GM20000 (cell line): ENCODE measurements around the gene HDAC4.

Source experiments
- DNase-seq: peaks from one replicate; pipeline ENCODE4 v3.0.0; 2012; ENCODE audit warnings: low spot score
- TF ChIP-seq, protein P1 (sequence below): IDR thresholded peaks from 2 replicates; pipeline ENCODE4 v1.5.1; 2012; ENCODE audit warnings: mild to moderate bottlenecking, control low read depth; ENCODE audit errors: extremely low read depth, missing control alignments

HDAC4 gene

DNA sequence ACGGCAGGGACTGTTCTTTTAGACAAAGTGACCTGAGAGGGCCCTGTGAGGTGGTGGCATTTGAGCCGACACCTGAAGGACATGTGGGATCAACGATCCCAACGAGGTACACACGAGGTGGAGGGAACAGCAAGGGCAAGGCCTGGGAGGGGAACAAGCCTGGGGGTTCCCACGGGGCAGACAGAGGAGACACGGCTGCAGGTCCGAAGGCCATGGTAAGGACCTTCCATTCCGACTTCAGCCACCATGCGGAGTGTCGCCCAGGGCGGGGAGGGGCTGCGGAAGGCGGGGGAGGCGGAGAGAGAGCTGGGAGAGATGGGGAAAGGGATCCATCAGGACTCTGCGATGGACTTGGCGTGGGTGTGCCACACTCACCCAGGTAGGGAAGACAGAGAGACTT is 151.8 kb downstream of the HDAC4 start:
- no peak for DNase-seq
- TF ChIP-seq, protein P1, sequence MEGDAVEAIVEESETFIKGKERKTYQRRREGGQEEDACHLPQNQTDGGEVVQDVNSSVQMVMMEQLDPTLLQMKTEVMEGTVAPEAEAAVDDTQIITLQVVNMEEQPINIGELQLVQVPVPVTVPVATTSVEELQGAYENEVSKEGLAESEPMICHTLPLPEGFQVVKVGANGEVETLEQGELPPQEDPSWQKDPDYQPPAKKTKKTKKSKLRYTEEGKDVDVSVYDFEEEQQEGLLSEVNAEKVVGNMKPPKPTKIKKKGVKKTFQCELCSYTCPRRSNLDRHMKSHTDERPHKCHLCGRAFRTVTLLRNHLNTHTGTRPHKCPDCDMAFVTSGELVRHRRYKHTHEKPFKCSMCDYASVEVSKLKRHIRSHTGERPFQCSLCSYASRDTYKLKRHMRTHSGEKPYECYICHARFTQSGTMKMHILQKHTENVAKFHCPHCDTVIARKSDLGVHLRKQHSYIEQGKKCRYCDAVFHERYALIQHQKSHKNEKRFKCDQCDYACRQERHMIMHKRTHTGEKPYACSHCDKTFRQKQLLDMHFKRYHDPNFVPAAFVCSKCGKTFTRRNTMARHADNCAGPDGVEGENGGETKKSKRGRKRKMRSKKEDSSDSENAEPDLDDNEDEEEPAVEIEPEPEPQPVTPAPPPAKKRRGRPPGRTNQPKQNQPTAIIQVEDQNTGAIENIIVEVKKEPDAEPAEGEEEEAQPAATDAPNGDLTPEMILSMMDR, result no peak

DNA sequence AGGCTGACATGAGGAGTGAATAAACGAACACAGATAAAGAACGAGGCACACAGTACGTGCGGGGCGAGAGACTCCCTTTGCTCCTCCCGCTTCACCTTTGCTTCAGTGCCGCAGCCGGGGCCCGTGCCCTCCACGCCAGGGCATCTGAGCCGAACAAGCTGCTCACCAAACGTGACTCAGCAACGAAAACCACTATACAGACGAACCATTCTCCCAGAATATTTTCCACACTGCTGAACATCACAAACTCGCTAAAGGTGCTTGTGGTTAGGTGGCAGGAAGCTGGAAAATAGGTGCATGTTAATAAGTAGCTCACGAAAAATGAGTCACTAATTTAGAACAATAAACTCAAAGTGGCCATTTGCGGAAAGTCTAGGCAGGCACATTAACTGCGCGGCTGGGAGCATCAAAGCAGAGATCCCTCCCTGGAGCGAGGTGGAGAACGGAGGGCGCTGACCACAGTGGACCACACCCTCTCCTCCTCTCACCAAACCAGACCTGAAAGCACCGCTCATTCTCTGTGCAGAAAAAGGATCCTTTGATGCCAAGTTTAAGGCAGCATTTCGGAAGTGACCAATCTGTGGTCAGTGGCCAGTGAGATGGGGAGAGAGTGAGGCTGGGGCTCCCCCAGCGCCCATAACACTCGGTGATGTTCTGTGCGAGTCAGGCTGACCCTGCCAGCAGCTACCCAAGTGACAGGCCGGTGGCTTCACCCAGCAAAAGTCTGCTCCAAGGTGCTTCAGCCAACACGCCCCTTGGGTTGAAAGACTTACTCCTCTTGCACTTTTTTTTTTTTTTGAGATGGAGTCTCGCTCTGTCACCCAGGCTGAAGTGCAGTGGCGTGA is 153.2 kb downstream of the HDAC4 start:
- no peak for DNase-seq
- TF ChIP-seq, protein P1, result no peak

DNA sequence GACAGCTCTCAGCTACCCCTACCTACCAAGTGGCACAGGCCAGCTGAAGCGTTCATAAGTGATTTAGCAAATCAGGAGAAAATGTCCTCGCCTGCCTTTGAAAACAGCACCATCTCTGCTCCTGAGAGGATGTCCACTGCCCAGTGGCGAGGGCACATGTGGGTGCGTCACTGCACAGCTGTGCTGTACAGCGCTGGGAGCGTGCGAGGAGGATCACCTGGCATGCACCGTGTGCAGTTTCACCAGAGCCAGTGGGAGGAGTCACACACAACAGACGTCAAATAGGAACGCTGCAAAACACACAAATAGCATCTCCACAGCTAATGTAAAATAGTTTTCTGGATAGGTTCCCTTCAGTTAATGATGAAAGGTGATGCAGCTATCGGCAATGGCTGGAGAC is 154.1 kb downstream of the HDAC4 start:
- TF ChIP-seq, protein P1, result no peak
- no peak for DNase-seq

DNA sequence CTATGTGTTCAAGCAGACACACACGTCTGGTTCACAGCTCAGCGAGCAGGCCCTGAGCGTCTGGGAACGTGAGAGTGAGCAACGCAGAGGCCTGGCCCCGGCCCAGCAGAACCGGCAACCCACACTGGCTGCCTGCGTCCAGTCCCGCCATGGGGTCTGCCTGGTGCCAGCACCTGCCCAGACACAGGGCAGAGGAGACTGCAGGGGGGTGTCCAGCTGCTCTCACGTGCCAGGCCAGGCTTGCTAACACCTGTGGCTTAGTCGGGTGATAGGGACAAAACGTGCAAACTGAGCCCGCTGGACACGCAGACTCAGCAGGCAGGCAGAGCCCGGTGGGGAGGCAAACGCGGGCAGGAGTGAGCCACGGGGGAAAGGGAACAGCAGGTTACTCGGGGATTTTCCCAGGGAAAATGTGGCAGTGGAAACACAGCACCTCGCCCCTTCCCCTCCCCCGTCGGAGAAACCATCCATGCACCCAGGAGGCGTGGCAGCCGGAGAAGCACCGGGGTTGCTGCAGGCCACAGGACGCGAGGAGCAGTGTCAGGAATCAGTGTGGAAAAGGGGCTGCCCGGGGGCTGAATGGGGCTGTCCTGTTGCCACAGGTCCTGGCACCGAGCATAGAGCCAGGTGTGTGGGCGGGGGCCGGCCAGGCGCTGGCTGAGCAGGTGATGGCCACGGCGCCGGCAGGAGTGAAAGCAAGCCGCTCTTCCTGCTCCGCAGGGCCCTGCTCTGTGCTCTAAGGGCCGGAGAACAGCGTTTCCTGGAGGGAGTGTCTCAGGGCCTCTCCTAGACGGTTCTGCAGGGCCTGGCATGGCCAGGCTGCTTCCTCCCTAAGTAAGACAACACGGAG is 154.7 kb downstream of the HDAC4 start:
- no peak for DNase-seq
- TF ChIP-seq, protein P1, result no peak

DNA sequence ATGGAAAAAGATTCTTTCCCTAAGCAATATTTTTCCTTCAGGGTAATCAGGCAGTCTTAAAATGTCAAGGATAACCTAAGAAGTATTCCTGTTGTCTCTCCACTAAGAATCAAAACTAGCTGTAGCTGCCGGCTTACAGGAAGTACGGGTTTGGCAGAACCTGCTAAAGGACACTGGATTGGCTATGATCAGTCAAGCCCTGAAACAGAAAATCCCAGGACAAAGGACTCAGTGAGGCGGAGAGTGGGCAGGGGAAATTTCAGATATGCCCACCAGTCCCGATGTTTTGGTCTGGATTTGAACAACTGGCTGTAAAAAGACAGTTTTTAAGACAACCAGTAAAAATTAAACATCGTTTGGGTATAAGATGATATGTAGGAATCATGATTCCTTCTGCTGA is 155.7 kb downstream of the HDAC4 start:
- TF ChIP-seq, protein P1, result no peak
- no peak for DNase-seq

DNA sequence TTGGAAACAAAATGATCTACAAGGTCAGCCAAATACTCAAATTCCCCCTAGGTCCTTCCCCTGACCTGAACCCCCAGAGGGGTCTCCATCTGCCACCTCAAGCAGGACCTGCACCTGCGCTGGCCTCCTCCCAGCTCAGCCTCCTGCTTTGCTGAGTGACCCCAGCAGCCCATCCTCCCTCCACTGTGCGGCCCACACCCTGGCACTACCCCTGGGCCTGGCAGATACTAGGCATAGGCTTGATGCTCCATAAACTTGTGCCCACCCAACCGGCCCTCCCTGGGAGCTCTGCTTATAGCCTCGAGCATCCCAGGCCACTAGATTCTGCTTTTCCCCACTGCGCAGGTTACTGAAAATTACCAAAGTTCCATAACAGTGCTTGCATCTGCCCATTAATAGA is 156.2 kb downstream of the HDAC4 start:
- TF ChIP-seq, protein P1, result no peak
- no peak for DNase-seq

DNA sequence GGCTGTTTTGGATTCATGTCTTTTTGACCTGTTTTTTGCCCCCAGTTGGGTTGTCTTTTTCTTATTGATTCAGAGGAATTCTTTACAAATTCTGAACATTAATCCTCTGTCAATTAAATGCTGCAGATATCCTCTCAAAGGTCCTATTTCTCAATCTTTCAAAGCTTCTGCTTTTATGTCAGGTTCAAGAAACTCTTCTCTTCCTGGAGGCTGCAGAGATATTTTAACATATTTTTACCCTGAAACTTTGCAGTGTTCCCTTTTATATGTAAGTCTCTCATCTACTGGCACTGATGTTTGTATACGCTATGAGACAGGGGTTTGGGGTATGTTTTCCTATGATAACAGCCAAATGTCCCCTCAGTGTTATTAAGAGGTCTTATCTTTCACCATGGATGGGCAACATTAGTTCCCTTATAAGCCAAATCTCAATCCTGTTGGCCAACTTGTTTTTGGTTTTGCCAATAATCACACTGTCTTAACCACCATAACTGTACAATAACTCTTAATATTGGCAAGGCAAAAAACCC is 159.3 kb downstream of the HDAC4 start:
- TF ChIP-seq, protein P1, result no peak
- no peak for DNase-seq
